Stimulated activated CD4-positive, alpha-beta T cell treated with anti-CD3 and anti-CD28 coated beads, Interleukin-2, amount 100 ng/mL, for 4 hours (primary cell): ENCODE data around the gene MLST8.
"Not testable (repeated sequence)": the region's sequence is repeated elsewhere in the genome, so short reads cannot be mapped to it uniquely, and the experiment has no call there.

Experiments
- DNase-seq: peaks from one replicate; pipeline ENCODE4 v3.0.0-alpha.2; 2020; ENCODE audit warnings: low read depth

MLST8 gene

GRCh38 chr16:2190659-2191445 lies 14.4 kb upstream of the MLST8 start:
- no peak for DNase-seq

GRCh38 chr16:2191446-2191706 lies 13.9 kb upstream of the MLST8 start:
- DNase-seq: no peak

- no peak for DNase-seq
Measured at GRCh38 chr16:2194166-2194834, 11.0 kb upstream of the MLST8 start.

GRCh38 chr16:2194852-2195321 lies 10.4 kb upstream of the MLST8 start:
- peak; percentile 50 for DNase-seq

- no peak for DNase-seq
Measured at GRCh38 chr16:2195322-2196161, 9.7 kb upstream of the MLST8 start.

GRCh38 chr16:2196162-2196980 lies 8.9 kb upstream of the MLST8 start, which contains the start of gene CASKIN1:
Gene CASKIN1, minus strand, starts transcription at chr16:2196605. Its CDS starts 173 bp downstream, at chr16:2196432.
- no peak for DNase-seq

GRCh38 chr16:2196981-2197511 lies 8.2 kb upstream of the MLST8 start:
- no peak for DNase-seq

GRCh38 chr16:2197765-2198164 lies 7.5 kb upstream of the MLST8 start:
- DNase-seq: no peak

GRCh38 chr16:2198283-2198682 lies 7.0 kb upstream of the MLST8 start:
- DNase-seq: no peak

- no peak for DNase-seq
Measured at GRCh38 chr16:2199095-2199494, 6.2 kb upstream of the MLST8 start.

GRCh38 chr16:2199621-2200139 lies 5.6 kb upstream of the MLST8 start:
- DNase-seq: no peak

- DNase-seq: no peak
Measured at GRCh38 chr16:2200313-2200712, 4.9 kb upstream of the MLST8 start.

GRCh38 chr16:2203119-2203688 lies 2.0 kb upstream of the MLST8 start:
- DNase-seq: not testable (repeated sequence)

- DNase-seq: no peak
Measured at GRCh38 chr16:2204416-2205103, 694 bp upstream of the MLST8 start.

- no peak for DNase-seq
Measured at GRCh38 chr16:2205967-2206313, 686 bp downstream of the MLST8 start.

GRCh38 chr16:2206420-2206779 lies 1.1 kb downstream of the MLST8 start:
- DNase-seq: no peak

GRCh38 chr16:2206780-2207433 lies 1.7 kb downstream of the MLST8 start:
- DNase-seq: no peak

GRCh38 chr16:2207872-2208271 lies 2.6 kb downstream of the MLST8 start:
- DNase-seq: no peak

GRCh38 chr16:2208308-2208707 lies 3.1 kb downstream of the MLST8 start:
- DNase-seq: no peak

GRCh38 chr16:2208772-2209171 lies 3.5 kb downstream of the MLST8 start:
- no peak for DNase-seq
